Naive B cell (primary cell): ENCODE data around the gene BICC1. TPM values are rescaled to one million over a fixed set of nuclear protein-coding genes. Genes with fewer than 3 reads are reported as not detected.

Experiments
- polyA plus RNA-seq, 6 donors: library from polyadenylated mRNA; unstranded; fragments of 300-500 nt; fragmentation: Illumina TruSeq; gene quantifications; one replicate each; pipeline ENCODE4 v1.2.3, GENCODE V29; 2021; ENCODE audit warnings: low read depth in 6 of 6

Gene BICC1
- polyA plus RNA-seq, 6 donors from 2014 or later = not detected

Other genes starting within 250 kb of the BICC1 start
- gene IPMK, start 245.0 kb upstream of the BICC1 start, polyA plus RNA-seq = 1 to 10 TPM; 2.3 to 4.8 (median 3.3) TPM
- 10 to 100 TPM; 27.7 to 47.2 (median 33.4) TPM for gene CISD1, start 243.7 kb upstream of the BICC1 start, polyA plus RNA-seq
- 10 to 100 TPM; 29.5 to 44.0 (median 35.4) TPM for gene UBE2D1, start 177.9 kb upstream of the BICC1 start, polyA plus RNA-seq
- 10 to 100 TPM; 54.7 to 67.5 (median 61.7) TPM for gene TFAM, start 127.5 kb upstream of the BICC1 start, polyA plus RNA-seq